ENCODE measurements around the gene GET4.

Gene GET4

DNA sequence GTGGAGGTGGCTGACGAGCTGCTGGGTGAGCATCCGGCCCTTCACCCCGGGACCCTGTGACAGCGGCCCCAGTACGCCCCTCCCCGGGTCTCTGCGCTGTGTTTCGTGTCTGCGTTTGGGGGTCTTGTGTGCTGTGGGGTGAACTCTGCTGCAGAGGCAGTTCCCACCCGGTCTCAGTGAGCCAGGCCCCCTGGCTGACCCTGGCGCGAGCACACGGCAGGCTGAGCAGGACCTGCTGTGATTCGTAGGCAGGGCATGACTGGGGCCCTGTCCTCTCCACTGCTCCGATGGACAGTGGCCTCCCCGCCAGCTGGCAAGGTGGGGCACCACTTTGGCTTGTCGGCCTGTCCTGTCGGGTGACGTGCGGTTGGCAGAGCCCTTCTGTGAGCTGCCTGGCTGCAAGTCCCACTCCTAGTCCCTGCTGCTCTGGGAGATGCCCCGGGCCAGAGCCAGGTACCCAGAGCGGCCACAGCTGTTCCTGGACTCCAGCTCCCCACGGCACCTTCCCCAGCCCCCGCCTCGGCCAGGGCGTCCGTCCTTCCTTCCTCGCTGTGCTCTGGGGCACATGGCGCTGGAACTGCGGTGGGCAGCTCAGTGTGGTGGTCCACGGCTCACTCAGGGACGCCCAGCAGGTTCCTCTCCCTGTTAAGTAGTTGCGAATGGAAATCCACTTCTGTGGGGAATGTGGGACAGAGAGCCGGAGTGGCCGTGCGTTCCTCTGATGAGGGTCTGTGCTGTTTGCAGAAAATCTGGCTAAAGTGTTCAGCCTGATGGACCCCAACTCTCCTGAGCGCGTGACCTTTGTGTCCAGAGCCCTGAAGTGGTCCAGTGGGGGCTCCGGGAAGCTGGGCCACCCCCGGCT lies 10.5 kb downstream of the GET4 start:
- no peak overlapping the region for H3K4me3 ChIP-seq (ENCODE audit: low read depth, low read length)
- ChIA-PET CTCF (no interaction called here), POLR2A (no interaction called here)
- no peaks in the 10 kb centered on the region for H3K4me1 ChIP-seq (ENCODE audit: control insufficient read depth, insufficient read depth, low read length)
- TF ChIP-seq IKZF3 (tag by site-specific recombination; IDR thresholded peaks at IDR 0.05), result no peak
- no peak overlapping the region for H3K27ac ChIP-seq (ENCODE audit: extremely low read depth, low read depth, low read length)
- H3K9me3 ChIP-seq (ENCODE audit: control insufficient read depth, insufficient read depth, low read depth, low read length), result no peaks in the 10 kb centered on the region
- peaks cover 5 to 60% of the 10 kb centered on the region in 2 experiments; a peak in 2 of 3 replicates for H3K36me3 ChIP-seq (ENCODE audit: control insufficient read depth in 2 of 2, insufficient read depth in 1 of 2, low read length in 2 of 2)

DNA sequence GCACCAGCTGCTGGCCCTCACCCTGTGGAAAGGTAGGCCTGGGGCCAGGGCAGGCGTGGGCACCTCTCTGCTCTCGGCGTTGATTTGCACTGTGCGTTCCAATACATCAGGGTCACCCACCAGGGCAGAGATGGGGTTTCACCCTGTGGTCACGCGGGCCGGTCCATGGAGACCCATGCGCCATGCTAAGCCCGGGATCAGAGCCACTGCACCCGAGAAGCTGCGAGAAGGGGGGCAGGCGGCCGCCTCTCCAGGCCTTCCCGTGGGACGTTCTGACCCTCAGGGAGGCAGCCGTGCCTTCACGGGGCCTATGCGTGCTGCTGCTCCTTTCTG lies 11.1 kb downstream of the GET4 start:
- peaks cover 8 to 61% of the 10 kb centered on the region in 2 experiments; a peak in 2 of 3 replicates for H3K36me3 ChIP-seq (ENCODE audit: control insufficient read depth in 2 of 2, insufficient read depth in 1 of 2, low read length in 2 of 2)
- ChIA-PET CTCF (no interaction called here), POLR2A (no interaction called here)
- no peaks in the 10 kb centered on the region for H3K4me1 ChIP-seq (ENCODE audit: control insufficient read depth, insufficient read depth, low read length)
- no peaks in the 10 kb centered on the region for H3K9me3 ChIP-seq (ENCODE audit: control insufficient read depth, insufficient read depth, low read depth, low read length)
- no peak overlapping the region for H3K4me3 ChIP-seq (ENCODE audit: low read depth, low read length)
- H3K27ac ChIP-seq (ENCODE audit: extremely low read depth, low read depth, low read length), result no peak overlapping the region
- no peak for TF ChIP-seq ZNF132 (tag by site-specific recombination; IDR thresholded peaks at IDR 0.05; ENCODE audit: borderline replicate concordance)
- no peak for TF ChIP-seq ZNF274 (IDR thresholded peaks at IDR 0.05; ENCODE audit: low read length)
- TF ChIP-seq ZNF274 (tag by site-specific recombination; IDR thresholded peaks at IDR 0.05; ENCODE audit: borderline replicate concordance), result no peak
- no peak for TF ChIP-seq REPIN1 (tag by site-specific recombination; IDR thresholded peaks at IDR 0.05; ENCODE audit: low read depth)
- TF ChIP-seq ZNF677 (tag by site-specific recombination; IDR thresholded peaks at IDR 0.05), result no peak
- TF ChIP-seq ZNF114 (tag by site-specific recombination; IDR thresholded peaks at IDR 0.05), result no peak
- TF ChIP-seq ZNF302 (tag by site-specific recombination; IDR thresholded peaks at IDR 0.05; ENCODE audit: low read depth), result no peak
- TF ChIP-seq, protein P1, sequence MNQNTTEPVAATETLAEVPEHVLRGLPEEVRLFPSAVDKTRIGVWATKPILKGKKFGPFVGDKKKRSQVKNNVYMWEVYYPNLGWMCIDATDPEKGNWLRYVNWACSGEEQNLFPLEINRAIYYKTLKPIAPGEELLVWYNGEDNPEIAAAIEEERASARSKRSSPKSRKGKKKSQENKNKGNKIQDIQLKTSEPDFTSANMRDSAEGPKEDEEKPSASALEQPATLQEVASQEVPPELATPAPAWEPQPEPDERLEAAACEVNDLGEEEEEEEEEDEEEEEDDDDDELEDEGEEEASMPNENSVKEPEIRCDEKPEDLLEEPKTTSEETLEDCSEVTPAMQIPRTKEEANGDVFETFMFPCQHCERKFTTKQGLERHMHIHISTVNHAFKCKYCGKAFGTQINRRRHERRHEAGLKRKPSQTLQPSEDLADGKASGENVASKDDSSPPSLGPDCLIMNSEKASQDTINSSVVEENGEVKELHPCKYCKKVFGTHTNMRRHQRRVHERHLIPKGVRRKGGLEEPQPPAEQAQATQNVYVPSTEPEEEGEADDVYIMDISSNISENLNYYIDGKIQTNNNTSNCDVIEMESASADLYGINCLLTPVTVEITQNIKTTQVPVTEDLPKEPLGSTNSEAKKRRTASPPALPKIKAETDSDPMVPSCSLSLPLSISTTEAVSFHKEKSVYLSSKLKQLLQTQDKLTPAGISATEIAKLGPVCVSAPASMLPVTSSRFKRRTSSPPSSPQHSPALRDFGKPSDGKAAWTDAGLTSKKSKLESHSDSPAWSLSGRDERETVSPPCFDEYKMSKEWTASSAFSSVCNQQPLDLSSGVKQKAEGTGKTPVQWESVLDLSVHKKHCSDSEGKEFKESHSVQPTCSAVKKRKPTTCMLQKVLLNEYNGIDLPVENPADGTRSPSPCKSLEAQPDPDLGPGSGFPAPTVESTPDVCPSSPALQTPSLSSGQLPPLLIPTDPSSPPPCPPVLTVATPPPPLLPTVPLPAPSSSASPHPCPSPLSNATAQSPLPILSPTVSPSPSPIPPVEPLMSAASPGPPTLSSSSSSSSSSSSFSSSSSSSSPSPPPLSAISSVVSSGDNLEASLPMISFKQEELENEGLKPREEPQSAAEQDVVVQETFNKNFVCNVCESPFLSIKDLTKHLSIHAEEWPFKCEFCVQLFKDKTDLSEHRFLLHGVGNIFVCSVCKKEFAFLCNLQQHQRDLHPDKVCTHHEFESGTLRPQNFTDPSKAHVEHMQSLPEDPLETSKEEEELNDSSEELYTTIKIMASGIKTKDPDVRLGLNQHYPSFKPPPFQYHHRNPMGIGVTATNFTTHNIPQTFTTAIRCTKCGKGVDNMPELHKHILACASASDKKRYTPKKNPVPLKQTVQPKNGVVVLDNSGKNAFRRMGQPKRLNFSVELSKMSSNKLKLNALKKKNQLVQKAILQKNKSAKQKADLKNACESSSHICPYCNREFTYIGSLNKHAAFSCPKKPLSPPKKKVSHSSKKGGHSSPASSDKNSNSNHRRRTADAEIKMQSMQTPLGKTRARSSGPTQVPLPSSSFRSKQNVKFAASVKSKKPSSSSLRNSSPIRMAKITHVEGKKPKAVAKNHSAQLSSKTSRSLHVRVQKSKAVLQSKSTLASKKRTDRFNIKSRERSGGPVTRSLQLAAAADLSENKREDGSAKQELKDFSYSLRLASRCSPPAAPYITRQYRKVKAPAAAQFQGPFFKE (tag by site-specific recombination; IDR thresholded peaks at IDR 0.05; ENCODE audit: borderline replicate concordance), result no peak
- no peak for TF ChIP-seq ZNF785 (tag by site-specific recombination; IDR thresholded peaks at IDR 0.05)
- no peak for TF ChIP-seq ZNF24 (tag by site-specific recombination; IDR thresholded peaks at IDR 0.05)
- TF ChIP-seq ZBTB21 (tag by site-specific recombination; IDR thresholded peaks at IDR 0.05), result no peak
- TF ChIP-seq, protein P2, sequence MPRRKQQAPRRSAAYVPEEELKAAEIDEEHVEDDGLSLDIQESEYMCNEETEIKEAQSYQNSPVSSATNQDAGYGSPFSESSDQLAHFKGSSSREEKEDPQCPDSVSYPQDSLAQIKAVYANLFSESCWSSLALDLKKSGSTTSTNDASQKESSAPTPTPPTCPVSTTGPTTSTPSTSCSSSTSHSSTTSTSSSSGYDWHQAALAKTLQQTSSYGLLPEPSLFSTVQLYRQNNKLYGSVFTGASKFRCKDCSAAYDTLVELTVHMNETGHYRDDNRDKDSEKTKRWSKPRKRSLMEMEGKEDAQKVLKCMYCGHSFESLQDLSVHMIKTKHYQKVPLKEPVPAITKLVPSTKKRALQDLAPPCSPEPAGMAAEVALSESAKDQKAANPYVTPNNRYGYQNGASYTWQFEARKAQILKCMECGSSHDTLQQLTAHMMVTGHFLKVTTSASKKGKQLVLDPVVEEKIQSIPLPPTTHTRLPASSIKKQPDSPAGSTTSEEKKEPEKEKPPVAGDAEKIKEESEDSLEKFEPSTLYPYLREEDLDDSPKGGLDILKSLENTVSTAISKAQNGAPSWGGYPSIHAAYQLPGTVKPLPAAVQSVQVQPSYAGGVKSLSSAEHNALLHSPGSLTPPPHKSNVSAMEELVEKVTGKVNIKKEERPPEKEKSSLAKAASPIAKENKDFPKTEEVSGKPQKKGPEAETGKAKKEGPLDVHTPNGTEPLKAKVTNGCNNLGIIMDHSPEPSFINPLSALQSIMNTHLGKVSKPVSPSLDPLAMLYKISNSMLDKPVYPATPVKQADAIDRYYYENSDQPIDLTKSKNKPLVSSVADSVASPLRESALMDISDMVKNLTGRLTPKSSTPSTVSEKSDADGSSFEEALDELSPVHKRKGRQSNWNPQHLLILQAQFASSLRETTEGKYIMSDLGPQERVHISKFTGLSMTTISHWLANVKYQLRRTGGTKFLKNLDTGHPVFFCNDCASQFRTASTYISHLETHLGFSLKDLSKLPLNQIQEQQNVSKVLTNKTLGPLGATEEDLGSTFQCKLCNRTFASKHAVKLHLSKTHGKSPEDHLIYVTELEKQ (tag by site-specific recombination; IDR thresholded peaks at IDR 0.05; ENCODE audit: borderline replicate concordance), result no peak
- no peak for TF ChIP-seq ZBTB17 (tag by site-specific recombination; IDR thresholded peaks at IDR 0.05)
- no peak for TF ChIP-seq ZNF561 (tag by site-specific recombination; IDR thresholded peaks at IDR 0.05; ENCODE audit: borderline replicate concordance)
- no peak for TF ChIP-seq BCL11A (tag by site-specific recombination; IDR thresholded peaks at IDR 0.05; ENCODE audit: low read depth)
- TF ChIP-seq ZFHX2 (tag by site-specific recombination; conservative IDR thresholded peaks at IDR 0.05), result no peak
- TF ChIP-seq KLF9 (tag by site-specific recombination; IDR thresholded peaks at IDR 0.05; ENCODE audit: low read depth), result no peak
